CD4-positive, alpha-beta T cell treated with Interleukin-4 for 1 hour (primary cell): Measurements from ENCODE around the gene RPP21.
A peak's percentile ranks its signal among the peaks of the same experiment; 100 is the strongest.
"Not testable (repeated sequence)": the region's sequence is repeated elsewhere in the genome, so short reads cannot be mapped to it uniquely, and the experiment has no call there.

Source experiments
- DNase-seq, 2 donors: peaks; one replicate each; pipeline ENCODE4 v3.0.0-alpha.2; 2020 to 2022

The RPP21 gene

DNA sequence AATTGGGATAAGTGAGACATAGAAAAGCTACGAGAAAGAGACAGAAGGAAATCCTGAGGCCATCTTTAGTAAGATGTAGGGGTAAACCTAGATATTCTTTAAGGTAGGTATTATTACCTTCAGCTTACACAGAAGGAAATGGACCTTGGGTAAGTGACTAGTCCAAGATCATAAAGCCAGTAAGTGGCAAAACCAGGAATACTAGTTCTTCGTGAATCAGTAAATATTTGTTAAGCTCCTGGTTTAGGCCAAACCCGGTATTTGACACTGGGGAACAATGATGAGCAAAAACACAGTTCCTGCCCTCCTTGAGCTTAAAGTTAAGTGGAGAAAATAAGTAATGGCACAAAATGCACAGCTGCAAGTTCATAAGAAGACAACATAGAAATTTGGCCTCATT lies 13.0 kb upstream of the RPP21 start:
- DNase-seq, result no peak

DNA sequence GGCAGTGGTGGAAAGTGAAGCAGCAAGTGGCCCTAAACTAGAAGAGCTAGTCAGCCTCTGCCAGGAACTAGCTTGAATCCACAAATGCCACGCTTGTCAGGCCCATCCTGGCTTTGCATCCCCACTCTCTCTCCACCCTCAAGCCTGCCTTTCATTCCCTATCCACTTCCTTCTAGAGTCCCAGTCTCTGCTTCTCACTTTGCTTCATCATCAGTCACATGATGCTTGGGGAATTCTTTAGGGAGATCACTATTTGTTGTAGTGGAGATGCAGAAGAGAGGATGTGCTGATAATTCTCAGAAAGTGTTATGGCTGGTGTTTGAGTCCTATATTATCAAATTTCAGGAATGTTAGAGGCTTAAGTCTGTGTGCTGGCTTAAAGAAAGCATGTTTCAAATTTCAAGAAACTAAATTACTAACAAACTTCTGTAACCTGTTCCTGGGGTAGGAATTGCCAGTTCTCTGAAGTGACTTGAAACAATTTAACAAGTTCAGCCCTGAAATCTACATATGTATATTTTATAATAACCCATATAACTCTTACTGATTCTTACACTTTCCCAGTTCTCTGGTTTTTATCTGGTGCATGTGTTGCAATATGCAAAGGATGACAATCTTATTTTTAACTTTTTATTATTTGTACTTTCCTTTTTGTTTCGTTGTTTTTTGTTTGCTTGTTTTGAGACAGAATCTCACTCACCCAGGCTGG lies 10.7 kb upstream of the RPP21 start:
- no peak for DNase-seq

GRCh38 chr6:30340589-30341054 lies 4.3 kb upstream of the RPP21 start:
- no peak for DNase-seq

- no peak for DNase-seq
Observed at GRCh38 chr6:30341218-30341617, 3.7 kb upstream of the RPP21 start.

GRCh38 chr6:30341728-30342127 lies 3.2 kb upstream of the RPP21 start:
- DNase-seq, result no peak

DNA sequence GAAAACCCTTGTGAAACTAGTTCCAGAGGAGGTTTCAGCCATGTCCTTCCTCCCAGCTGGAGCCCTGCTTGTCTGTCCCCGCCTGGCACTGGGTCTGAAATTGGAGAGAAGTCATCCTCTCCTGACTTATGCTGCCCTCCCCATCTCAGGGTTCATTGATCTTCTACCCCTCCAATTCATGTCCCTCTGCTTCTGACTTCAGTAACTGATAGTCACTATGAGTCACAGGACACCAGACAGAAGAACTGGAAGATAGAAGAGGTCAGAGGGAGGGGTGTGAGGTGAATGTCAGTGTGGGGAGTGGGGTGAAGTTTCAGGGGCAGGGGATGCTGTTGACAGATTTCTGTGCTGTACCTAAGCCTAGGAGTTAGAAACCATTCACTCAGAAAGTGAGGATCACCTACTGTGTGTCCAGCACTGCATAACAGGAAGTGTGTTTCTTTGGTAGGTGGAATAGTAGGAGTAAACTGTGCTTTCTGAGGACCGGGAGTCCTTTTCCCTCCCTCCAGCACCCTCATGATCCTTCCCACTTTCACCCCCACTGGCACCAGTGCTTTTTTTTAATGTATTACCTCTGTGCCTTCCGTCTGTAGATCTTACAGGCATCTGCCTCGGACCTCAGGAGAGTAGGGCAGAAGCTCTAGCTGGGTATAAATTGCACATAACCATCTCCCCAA lies 627 bp upstream of the RPP21 start:
- DNase-seq, result no peak

- no peak for DNase-seq
Observed at GRCh38 chr6:30345852-30346251, 896 bp downstream of the RPP21 start.

GRCh38 chr6:30348957-30349356 lies 4.0 kb downstream of the RPP21 start:
- DNase-seq, result no peak

DNA sequence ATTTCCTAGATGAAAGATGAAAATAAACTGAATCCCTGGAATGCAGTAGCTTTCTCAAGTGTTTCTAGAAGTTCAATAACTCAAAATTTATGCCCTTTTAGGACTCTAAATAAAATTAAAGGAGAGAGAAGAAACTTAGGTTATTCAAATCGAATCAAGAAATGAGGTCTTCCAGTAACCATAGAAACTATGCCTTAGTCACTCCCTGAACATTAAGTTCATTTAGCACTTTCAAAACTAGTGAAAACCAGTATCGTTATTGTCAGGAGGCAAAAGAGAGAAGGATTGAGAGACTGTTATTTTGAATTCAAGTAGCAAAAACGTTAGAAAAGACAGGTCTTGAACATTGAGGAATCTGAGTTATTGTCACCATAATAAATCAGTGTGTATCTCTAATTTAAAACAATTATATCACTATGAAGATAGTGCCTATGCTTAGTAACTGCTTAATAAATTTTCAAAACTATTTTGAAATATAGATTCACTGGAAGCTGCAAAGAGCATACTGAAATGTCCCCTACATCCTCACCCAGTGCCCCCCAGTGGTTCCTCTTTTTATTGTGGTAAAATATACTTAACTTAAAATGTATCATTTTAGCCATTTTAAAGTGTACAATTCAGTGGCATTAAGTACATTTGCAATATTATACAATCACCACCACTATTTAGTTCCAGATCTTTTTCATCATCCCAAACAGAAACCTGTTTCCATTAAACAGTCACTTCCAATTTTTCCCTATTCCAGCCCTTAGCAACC lies 4.6 kb downstream of the RPP21 start:
- DNase-seq, result no peak

- DNase-seq, result no peak
Observed at GRCh38 chr6:30350524-30350923, 5.6 kb downstream of the RPP21 start.

DNA sequence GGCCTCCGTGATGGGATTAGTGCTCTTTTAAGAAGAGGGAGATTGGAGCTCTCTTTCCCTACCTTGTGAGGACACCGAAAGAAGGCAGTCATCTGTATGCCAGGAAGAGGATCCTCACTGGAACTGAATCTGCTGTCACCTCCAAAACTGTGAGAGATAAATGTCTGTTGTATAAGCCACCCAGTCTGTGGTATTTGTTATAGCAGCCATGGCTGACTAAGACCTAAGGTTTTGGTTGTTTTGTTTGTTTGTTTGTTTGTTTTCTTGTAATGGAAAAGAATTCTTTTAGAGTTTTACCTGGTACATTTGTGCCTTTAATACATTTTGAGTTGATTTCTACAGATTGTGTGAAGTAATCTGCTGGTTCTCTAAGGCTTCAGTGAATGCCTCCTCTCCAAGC lies 7.6 kb downstream of the RPP21 start:
- no peak for DNase-seq

DNA sequence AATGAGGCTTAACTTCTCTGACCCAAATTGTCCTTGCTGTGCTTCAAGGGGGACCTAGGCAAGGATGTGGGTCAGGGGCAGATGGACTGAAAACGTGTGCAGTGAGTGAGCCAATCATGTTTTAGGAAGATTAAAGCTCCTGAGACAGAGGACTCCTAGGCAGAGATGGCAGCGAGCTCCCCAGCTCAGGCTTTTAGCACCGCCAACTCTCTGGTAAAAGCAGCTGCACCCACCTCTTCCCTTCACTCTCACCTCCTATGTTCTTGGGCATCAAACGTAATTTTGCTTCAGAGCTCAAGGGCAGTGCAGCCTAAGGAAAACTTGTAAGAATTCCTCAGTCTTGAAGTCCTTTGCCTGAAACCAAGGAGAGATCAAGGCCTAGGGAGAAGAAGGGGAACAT lies 10.3 kb downstream of the RPP21 start:
- no peak for DNase-seq

GRCh38 chr6:30356536-30356935 lies 11.6 kb downstream of the RPP21 start:
- no peak for DNase-seq

GRCh38 chr6:30357678-30358540 lies 13.0 kb downstream of the RPP21 start:
- peak; percentile 63 to 72 for DNase-seq

- DNase-seq, result no peak
Observed at GRCh38 chr6:30359276-30359675, 14.3 kb downstream of the RPP21 start.

DNA sequence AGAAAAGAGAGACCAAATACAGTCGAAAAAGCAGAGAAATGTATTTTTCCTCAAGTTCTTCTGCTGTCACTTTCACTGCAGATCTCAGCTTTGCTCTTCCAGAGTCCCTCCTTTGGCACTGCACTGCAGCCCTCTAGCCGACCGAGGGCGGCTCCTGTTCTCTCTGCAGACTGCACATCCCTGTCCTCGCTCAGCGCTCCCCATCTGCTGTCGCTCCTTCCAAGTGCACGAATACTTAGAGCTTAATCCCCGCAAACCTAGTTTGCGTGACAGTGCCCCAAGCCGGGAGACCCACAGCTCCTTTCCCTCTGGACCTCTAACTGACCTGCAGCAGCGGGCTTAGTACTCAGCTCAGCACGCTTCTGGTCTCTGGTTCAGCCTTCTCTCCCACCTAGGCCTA lies 15.2 kb downstream of the RPP21 start:
- DNase-seq, result no peak

DNA sequence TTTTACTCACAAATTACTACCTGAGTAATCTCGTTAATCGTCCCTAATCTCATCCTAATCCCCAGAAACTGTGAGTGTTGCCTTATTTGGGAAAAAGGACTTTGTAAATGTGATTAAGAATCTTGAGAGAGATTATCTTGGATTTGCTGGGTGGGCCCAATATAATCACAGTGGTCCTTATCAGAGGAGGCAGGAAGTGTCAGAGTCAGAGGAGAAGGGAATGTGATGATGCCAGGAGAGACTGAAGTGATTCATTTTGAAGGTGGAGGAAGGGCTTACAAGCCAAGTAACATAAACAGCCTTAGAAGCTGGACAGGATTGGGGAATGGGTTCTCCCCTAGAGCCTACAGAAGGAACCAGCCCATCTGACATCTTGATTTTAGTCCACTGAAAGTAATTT lies 16.7 kb downstream of the RPP21 start:
- DNase-seq, result no peak

DNA sequence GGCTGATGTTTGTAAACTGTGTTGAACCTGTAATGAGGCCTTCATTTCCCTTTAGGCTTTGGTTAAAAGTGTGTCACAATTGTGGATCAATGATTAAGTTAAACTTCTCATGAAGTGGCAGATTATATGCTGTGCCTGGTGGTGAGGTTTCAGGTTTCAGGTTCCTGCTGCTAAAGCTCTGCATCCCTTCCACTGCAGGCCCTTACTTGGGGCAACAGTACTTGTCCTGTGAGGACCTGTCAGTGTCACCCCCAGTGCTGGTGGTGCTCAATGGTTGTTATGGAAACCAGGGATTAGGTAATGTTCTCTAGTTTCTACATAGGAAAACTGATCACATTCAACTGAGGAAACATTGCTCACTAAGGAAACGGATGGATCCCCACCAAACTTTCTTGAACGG lies 18.5 kb downstream of the RPP21 start:
- DNase-seq, result no peak

DNA sequence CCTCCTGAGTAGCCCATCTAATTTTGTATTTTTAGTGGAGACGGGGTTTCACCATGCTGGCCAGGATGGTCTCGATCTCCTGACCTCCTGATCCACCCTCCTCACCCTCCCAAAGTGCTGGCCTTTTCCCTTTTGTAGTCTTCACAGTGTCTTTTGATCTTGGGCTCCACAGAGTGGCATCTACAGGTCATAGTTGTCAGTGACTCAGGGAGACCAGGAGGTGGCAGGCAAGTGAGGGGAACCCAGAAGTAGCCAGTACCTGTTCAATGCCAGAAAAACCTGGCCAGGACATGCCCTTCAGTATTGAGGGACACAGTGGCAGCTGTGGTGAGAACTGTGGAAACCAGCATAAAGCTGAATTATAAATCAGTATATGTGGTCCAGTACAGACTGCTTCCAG lies 19.6 kb downstream of the RPP21 start:
- DNase-seq, result no peak

GRCh38 chr6:30369280-30369679 lies 24.3 kb downstream of the RPP21 start:
- not testable (repeated sequence) for DNase-seq

DNA sequence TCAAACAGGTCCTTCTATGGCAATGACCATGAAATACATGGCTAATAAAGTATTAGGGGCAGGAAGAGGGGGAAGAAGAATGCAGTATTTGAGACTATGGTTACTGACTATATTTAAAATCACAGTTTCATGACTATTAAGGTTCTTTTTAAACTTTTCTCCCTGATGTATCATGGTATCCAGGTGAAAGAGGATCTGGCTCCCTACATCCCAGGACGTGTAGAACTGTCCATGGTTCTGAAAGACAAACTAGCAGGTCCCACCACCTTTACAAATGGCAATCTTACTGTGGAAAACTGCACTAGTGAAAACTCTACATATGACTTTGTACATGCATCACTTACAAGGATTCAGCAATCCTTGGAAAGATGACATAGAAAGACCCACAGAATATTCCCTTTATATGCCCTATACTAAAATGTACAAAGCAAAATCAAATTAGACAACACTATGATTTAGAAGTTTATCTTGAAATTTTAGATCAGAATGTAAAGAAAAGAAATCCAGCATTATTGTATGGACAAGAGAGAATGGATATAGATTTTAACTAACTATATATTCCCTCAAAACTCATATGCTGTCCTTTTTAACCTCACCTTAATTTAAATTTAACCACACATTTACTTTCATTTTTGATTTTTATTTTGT lies 33.5 kb downstream of the RPP21 start:
- no peak for DNase-seq

DNA sequence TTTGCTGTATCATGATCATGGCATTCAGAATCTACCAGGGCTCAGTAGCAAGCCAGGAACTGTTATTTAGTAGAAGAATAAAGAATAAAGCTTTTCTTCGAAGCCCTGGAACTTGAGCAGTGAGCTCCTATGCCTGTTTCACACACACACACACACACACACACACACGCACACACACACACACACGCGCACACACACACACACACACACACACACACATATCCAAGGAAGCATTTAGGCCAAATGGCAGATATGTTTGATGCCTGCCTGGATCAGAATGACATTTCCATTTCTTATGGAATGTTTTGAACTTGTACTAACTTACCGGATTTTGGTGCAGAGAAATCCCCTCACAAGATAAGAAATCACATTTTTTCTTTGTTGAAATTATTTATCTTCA lies 35.5 kb downstream of the RPP21 start:
- DNase-seq, result no peak
